Epithelial cell of esophagus (primary cell): ENCODE data around the gene LRRC8E.

Experiments used
- DNase-seq: peaks from one replicate; pipeline ENCODE4 v3.0.0; 2010; ENCODE audit warnings: low read depth
- H3K4me3 ChIP-seq: 2 replicates; pipeline ENCODE4 v1.5.1; 2011; ENCODE audit warnings: mild to moderate bottlenecking, low read length, control low read depth
- TF ChIP-seq, protein P1 (sequence below): IDR thresholded peaks from 2 replicates; pipeline ENCODE4 v1.5.1; 2011; ENCODE audit warnings: low read depth, mild to moderate bottlenecking, low read length, control low read depth, inconsistent platforms; ENCODE audit not compliant: insufficient read depth; ENCODE audit errors: missing control alignments

The LRRC8E gene

DNA sequence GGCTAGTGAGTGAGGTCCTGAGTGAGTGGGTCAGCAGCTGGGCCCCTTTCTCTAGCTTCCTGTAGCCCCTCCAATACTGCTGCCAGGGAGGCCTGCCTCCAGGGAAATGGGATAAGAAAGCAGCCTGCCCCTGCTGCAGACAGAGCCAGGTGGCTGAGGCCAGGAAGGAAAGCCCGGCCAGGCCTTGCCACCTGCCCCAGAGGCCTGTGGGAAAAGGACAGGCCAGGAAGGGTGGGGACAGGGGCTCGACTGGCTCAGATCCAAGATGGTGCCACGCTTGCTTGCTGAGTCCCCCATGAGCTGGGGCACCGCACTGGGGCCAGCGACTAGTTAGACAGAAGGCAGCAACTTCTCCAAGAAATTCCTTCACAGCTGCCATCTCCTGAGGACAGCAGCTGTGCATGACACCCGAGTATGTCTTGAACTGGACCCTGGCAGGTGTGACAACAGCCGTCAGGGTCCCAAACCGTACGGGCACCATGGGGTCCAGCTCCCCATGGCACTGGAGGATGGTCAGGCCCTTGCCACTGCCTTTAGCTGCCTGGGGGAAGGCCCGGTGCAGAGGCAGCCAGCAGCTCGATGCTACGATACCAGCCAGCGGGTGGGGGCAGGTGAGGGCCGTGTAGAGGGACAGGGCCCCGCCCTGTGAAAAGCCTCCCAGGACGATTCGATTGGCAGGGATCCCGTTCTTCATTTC, 9.1 kb upstream of the LRRC8E start:
- DNase-seq: no peak
- H3K4me3 ChIP-seq: no peak overlapping the region
- TF ChIP-seq, protein P1, sequence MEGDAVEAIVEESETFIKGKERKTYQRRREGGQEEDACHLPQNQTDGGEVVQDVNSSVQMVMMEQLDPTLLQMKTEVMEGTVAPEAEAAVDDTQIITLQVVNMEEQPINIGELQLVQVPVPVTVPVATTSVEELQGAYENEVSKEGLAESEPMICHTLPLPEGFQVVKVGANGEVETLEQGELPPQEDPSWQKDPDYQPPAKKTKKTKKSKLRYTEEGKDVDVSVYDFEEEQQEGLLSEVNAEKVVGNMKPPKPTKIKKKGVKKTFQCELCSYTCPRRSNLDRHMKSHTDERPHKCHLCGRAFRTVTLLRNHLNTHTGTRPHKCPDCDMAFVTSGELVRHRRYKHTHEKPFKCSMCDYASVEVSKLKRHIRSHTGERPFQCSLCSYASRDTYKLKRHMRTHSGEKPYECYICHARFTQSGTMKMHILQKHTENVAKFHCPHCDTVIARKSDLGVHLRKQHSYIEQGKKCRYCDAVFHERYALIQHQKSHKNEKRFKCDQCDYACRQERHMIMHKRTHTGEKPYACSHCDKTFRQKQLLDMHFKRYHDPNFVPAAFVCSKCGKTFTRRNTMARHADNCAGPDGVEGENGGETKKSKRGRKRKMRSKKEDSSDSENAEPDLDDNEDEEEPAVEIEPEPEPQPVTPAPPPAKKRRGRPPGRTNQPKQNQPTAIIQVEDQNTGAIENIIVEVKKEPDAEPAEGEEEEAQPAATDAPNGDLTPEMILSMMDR: no peak

DNA sequence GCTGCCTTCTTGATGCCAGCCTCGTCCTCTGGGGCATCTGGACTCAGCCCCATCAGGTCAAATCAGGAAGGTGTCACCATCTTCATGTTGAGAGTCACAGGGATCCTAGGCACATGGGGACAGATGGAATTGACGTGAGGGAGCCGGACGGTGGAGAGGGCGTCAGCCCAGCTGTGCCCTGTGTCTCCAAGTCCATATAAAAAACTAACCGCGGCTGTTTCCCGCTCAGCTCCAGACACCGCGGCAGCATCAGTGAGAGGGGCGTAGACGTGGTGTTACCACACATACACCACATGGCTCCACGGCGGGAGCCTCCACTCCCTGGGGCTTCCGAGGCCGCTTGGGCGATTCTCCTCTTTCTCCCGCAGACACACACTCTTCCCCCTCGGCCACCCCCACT, 8.5 kb upstream of the LRRC8E start:
- H3K4me3 ChIP-seq: no peak overlapping the region
- TF ChIP-seq, protein P1: no peak
- no peak for DNase-seq

DNA sequence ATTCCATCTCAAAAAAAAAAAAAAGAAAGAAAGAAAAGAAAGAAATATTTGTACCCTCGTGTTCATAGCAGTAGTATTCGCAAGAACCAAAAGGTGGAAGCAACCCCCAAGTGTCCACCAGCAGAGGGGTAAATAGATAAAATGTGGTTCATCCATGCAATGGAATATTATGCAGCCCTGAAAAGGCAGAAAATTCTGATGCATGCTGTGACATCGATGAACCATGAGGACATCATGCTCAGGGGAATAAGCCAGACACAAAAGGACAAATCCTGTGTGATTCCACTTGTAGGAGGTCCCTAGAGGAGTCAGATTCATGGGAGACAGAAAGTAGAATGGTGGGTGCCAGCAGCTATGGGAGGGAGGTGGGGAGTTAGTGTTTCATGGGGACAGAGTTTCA, 6.4 kb upstream of the LRRC8E start:
- DNase-seq: no peak
- H3K4me3 ChIP-seq: no peak overlapping the region
- TF ChIP-seq, protein P1: no peak

DNA sequence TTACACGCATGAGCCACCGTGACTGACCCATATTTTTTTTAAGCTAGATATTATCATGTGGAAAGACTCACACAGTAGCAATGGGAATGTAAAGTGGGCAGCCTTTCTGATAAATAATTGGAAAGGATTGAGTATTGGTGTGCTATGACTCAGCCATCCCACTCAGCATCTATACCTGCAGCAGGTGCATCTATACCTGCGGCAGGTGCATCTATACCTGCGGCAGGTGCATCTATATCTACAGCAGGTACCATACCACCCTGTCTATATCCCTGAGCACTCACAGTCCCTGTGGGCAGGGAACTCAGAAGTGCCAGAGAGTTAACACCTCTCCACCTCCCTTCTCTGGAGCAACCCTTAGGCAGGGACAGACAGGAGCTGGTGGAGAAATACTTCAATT, 5.2 kb upstream of the LRRC8E start:
- DNase-seq: no peak
- H3K4me3 ChIP-seq: no peak overlapping the region
- TF ChIP-seq, protein P1: no peak

DNA sequence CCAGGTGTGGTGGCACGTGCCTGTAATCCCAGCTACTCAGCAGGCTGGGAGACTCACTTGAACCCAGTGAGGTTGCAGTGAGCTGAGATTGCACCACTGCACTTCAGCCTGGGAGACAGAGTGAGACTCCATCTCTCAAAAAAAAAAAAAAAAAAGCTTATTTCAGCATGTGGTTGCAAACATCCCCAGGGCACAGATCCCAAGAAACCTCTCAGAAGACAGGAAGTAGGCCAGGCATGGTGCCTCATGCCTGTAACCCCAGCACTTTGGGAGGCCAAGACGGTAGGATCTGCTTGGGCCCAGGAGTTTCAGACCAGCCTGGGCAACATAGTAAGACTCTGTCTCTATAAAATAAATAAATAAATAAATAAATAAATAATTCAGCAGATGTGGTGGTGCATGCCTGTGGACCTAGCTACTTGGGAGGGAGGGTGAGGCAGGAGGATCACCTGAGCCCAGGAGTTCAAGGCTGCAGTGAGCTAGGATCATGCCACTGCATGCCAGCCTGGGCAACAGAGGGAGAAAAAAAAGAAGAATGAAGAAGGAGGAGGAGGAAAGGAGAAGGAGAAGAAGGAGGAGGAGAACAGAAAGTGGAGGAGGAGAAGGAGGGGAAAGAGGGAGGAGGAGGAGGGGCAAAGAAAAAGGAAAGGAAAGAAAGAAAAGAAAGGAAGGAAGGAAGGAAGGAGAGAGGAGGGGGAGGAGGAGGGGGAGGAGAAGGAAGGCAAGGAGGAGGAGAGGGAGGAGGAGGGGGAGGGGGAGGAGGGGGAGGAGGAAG, 4.3 kb upstream of the LRRC8E start:
- DNase-seq: peak; percentile 38

DNA sequence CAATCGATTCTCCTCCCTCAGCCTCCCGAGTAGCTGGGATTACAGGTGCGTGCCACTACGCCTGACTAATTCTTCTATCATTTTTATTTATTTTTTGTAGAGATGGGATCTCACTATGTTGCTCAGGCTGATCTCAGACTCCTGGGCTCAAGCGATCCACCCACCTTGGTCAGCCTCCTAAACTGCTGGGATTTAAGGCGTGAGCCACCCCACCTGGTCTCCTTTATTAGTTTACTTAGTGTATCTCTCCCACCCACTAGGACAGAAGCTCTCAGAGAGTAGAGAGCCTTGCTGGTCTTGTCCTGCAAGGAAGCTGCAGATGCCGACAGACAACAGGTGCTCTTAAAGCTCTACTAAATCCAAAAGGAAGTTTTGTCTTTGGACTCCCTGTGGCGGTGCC, 2.5 kb upstream of the LRRC8E start:
- TF ChIP-seq, protein P1: no peak
- H3K4me3 ChIP-seq: no peak overlapping the region
- DNase-seq: no peak

More for the DNA sequence above, 4.3 kb upstream of the LRRC8E start:
- no peak overlapping the region for H3K4me3 ChIP-seq
- TF ChIP-seq, protein P1: no peak
